Astrocyte (in vitro differentiated cells and primary cell): ENCODE measurements around the gene PYGB.

Experiments used
- EZH2 ChIP-seq: IDR thresholded peaks from 2 replicates; pipeline ENCODE4 v1.6.1; 2012; ENCODE audit warnings: mild to moderate bottlenecking, low read length, inconsistent platforms; ENCODE audit not compliant: insufficient read depth
- TF ChIP-seq, protein P1 (sequence below): IDR thresholded peaks from 2 replicates; pipeline ENCODE4 v1.5.1; 2011; ENCODE audit warnings: low read depth, mild to moderate bottlenecking, inconsistent platforms, low read length, moderate library complexity; ENCODE audit not compliant: insufficient read depth

- TF ChIP-seq, protein P1, sequence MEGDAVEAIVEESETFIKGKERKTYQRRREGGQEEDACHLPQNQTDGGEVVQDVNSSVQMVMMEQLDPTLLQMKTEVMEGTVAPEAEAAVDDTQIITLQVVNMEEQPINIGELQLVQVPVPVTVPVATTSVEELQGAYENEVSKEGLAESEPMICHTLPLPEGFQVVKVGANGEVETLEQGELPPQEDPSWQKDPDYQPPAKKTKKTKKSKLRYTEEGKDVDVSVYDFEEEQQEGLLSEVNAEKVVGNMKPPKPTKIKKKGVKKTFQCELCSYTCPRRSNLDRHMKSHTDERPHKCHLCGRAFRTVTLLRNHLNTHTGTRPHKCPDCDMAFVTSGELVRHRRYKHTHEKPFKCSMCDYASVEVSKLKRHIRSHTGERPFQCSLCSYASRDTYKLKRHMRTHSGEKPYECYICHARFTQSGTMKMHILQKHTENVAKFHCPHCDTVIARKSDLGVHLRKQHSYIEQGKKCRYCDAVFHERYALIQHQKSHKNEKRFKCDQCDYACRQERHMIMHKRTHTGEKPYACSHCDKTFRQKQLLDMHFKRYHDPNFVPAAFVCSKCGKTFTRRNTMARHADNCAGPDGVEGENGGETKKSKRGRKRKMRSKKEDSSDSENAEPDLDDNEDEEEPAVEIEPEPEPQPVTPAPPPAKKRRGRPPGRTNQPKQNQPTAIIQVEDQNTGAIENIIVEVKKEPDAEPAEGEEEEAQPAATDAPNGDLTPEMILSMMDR, result no peak
- no peak for TF ChIP-seq EZH2
Measured at GRCh38 chr20:25258476-25258805, 10.6 kb downstream of the PYGB start.
